Tongue (tissue), 2 donors: ENCODE data around the gene KIF27. TPM values are rescaled to one million over a fixed set of nuclear protein-coding genes. Genes with fewer than 3 reads are reported as not detected.
"Not testable (repeated sequence)": the region's sequence is repeated elsewhere in the genome, so short reads cannot be mapped to it uniquely, and the experiment has no call there.

Experiments used
- DNase-seq: peaks from one replicate; pipeline ENCODE4 v3.0.0-alpha.2; 2015
- total RNA-seq: library from RNA; depleted of rRNA; stranded (reverse); fragments of >200 nt; gene quantifications from one replicate; pipeline ENCODE4 v1.2.3, GENCODE V29; 2014

Gene KIF27
- total RNA-seq, 1 donor from 2014 or later: 12.5 TPM

- not testable (repeated sequence) for DNase-seq
Measured at GRCh38 chr9:83815120-83815519, 106.1 kb downstream of the KIF27 start.

- DNase-seq: not testable (repeated sequence)
Measured at GRCh38 chr9:83809213-83809612, 112.0 kb downstream of the KIF27 start.

- not testable (repeated sequence) for DNase-seq
Measured at GRCh38 chr9:83804454-83804853, 116.8 kb downstream of the KIF27 start.

- DNase-seq: not testable (repeated sequence)
Measured at GRCh38 chr9:83803941-83804340, 117.3 kb downstream of the KIF27 start.

- no peak for DNase-seq
Measured at GRCh38 chr9:83800236-83801033, 120.8 kb downstream of the KIF27 start.

GRCh38 chr9:83794051-83794450 lies 127.2 kb downstream of the KIF27 start:
- no peak for DNase-seq

GRCh38 chr9:83792746-83793145 lies 128.5 kb downstream of the KIF27 start:
- DNase-seq: no peak

Other genes starting within 250 kb of the KIF27 start
- 106 TPM for gene UBQLN1, start 213.5 kb downstream of the KIF27 start, total RNA-seq
- 14.9 TPM for gene GKAP1, start 103.7 kb downstream of the KIF27 start, total RNA-seq
- 612 TPM for gene HNRNPK, start 58.8 kb upstream of the KIF27 start, total RNA-seq
- 12.7 TPM for gene RMI1, start 59.4 kb upstream of the KIF27 start, total RNA-seq